HAP-1 (cell line): Measurements from ENCODE around the gene MUC15.
A peak's percentile ranks its signal among the peaks of the same experiment; 100 is the strongest.

ENCODE experiments used
- DNase-seq, 2 experiments: peaks; one replicate each; pipeline ENCODE4 v3.0.0-alpha.2; 2016 to 2020; ENCODE audit warnings: low spot score in 2 of 2
- H3K27me3 ChIP-seq: fragments of 250-450 bp; sonication (Bioruptor Pico); 2 replicates; pipeline ENCODE4 v1.5.1; 2020; ENCODE audit warnings: low read depth, mild to moderate bottlenecking, moderate library complexity
- H3K36me3 ChIP-seq: fragments of 250-450 bp; sonication (Bioruptor Pico); replicated peaks from 2 replicates; pipeline ENCODE4 v1.5.1; 2020; ENCODE audit warnings: mild to moderate bottlenecking
- H3K4me1 ChIP-seq: fragments of 250-450 bp; sonication (Bioruptor Pico); 2 replicates; pipeline ENCODE4 v1.5.1; 2020; ENCODE audit warnings: mild to moderate bottlenecking
- H3K4me3 ChIP-seq: fragments of 250-450 bp; sonication (Bioruptor Pico); 2 replicates; pipeline ENCODE4 v1.5.1; 2020; ENCODE audit warnings: mild to moderate bottlenecking, moderate library complexity
- H3K9me3 ChIP-seq: fragments of 250-450 bp; sonication (Bioruptor Pico); 2 replicates; pipeline ENCODE4 v1.5.1; 2020; ENCODE audit warnings: mild to moderate bottlenecking, moderate library complexity
- in situ Hi-C: fragments of 300-500 bp; cut with MboI; formaldehyde crosslinking; loops from 3 replicates; pipeline ENCODE4 v1.14.3; 2020; ENCODE audit warnings: low sequenced_read_pairs, inconsistent platforms, mixed read lengths

MUC15 gene

DNA sequence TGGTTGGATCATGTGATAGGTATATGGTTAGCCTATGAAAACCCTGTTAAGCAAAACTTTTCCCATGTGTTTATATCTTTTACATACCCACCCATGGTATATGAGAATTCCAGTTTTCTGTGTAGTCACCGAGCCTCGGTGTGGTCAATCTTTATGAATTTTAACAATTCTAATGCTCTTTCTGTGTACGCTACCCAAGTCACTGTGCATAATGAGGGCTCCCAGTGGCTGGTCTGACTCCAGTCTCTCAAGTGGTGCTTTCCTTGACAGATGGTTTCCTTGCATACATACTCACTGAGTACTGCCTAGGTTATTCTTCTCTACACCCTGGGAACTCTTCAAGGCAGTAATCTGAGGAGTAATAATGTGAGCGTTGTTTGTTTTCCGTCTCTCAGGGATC lies 17.6 kb downstream of the MUC15 start:
- H3K36me3 ChIP-seq = no peaks in the 10 kb centered on the region
- no peak for DNase-seq
- no peaks in the 10 kb centered on the region for H3K4me1 ChIP-seq
- no peaks in the 10 kb centered on the region for H3K9me3 ChIP-seq
- H3K27me3 ChIP-seq = peaks cover 10% of the 10 kb centered on the region
- in situ Hi-C loops = no loop called here
- H3K4me3 ChIP-seq = no peak overlapping the region

DNA sequence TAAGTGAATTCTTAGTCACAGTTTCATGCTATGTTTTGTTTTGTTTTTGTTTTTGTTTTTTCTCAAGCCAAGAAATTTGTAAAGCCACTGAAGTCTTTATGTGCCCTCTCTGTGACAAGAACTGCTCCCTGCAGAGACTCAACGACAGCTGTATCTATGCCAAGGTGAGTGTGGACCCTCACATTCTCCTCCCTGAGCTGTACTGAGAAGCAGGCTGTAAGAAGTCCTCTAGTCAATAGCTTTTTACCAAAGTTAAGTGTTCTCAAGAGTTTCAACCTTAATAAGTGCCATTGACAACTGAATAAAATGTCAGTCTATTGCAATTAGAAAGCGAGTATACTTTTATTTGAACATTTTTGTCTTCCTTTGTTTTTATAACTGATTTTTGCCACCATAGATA lies 18.9 kb downstream of the MUC15 start:
- H3K27me3 ChIP-seq = peaks cover 10% of the 10 kb centered on the region

DNA sequence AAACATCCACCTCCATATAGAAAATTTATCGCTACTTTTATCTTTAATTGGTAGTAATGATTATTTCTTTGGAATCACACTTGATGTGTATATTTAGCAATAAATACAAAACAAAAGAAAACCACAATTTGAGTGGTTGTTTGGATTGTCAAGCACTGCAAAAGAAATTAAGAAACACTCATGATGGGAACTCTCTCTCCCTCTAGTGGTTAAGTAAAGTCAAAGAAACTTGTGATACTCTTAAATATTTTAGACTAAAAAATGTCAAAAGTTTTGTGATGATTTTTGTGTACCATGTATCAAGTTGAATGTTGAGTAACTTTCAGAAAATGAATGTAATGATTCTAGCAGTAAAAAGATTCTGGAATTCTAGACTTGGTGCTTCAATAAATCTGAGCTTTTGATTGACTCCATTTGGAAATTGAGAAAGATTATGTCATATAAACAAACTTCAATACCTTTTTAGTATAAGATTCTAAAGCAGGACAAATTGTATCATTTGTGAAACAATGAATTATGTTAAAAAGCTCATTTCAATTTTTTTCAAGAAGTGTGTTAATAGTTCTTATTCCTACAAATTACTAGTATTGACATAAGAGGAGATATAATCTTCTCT lies 20.8 kb downstream of the MUC15 start:
- no peak overlapping the region for H3K4me3 ChIP-seq
- in situ Hi-C loops = no loop called here
- H3K4me1 ChIP-seq = no peaks in the 10 kb centered on the region
- peaks cover 10% of the 10 kb centered on the region for H3K27me3 ChIP-seq
- no peaks in the 10 kb centered on the region for H3K36me3 ChIP-seq
- no peaks in the 10 kb centered on the region for H3K9me3 ChIP-seq
- no peak for DNase-seq

More for the DNA sequence above, 18.9 kb downstream of the MUC15 start:
- Histone ChIP-seq H3K9me3 (no peaks in the 10 kb centered on the region), H3K36me3 (no peaks in the 10 kb centered on the region), H3K4me3 (no peak overlapping the region), H3K4me1 (no peaks in the 10 kb centered on the region)
- in situ Hi-C loops = no loop called here
- no peak for DNase-seq

DNA sequence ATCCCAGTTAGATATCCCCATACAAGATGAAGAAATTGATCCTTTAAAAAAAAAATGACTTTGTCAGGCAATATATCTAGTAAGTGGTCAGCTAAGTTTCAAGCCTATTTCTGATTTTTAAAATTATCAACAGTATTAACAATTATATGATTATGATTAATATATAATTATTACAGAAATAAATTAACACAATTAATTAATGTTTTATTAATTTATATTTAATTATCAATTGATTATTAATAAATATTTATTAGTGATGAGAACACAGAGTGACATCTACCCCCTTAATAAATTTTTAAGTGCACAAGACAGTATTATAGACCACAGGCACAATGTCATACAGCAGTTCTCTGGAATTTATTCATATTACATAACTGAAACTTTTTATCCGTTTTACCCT lies 22.0 kb downstream of the MUC15 start:
- no peak overlapping the region for H3K4me3 ChIP-seq
- H3K27me3 ChIP-seq = peaks cover 3% of the 10 kb centered on the region; the same call in 1 of the 2 replicates
- DNase-seq = no peak
- no peaks in the 10 kb centered on the region for H3K9me3 ChIP-seq
- in situ Hi-C loops = no loop called here
- no peaks in the 10 kb centered on the region for H3K36me3 ChIP-seq
- H3K4me1 ChIP-seq = no peaks in the 10 kb centered on the region

DNA sequence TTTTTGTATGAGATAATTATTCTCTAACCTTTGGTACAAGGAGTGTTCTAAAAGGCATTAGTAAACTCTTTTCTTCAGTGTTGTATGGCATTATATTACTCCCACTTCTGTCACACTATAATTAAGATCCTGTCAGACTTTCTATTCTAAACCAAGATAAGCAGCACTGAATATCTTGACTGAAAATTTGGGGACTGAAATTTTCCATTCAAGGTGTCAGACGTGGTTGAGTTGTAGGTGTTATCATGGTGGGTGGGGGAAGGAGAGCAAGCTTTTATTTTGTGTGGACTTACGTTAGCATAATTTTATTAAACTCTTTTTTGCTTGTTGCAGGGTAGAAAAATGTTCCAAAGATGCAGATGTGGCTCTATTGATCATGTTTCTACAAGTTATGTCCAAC lies 22.9 kb downstream of the MUC15 start:
- Histone ChIP-seq H3K4me1 (no peaks in the 10 kb centered on the region), H3K4me3 (no peak overlapping the region), H3K27me3 (peaks cover 3% of the 10 kb centered on the region; the same call in 1 of the 2 replicates), H3K9me3 (no peaks in the 10 kb centered on the region), H3K36me3 (no peaks in the 10 kb centered on the region)
- in situ Hi-C loops = no loop called here
- no peak for DNase-seq

DNA sequence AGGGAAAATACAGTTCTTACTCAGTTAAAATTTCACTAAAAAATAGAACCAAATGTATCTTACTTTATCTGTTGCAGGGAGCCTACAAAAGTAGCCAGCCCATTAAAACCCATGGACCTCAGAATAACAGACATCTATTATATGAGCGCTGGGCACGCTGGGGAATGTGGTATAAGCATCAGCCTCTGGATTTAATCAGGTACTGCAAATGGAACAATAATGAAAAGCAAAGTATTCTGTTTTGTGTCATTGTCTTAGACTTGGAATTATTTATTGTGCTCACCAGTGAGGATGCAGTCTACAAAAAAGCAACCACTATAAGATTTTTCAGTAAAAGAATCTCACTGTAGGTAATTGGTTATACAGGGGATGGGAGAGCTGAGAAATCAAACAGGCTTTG lies 30.2 kb downstream of the MUC15 start:
- Histone ChIP-seq H3K9me3 (no peaks in the 10 kb centered on the region), H3K27me3 (no peaks in the 10 kb centered on the region), H3K4me1 (no peaks in the 10 kb centered on the region), H3K36me3 (no peaks in the 10 kb centered on the region), H3K4me3 (no peak overlapping the region)
- in situ Hi-C loops = no loop called here
- no peak for DNase-seq

DNA sequence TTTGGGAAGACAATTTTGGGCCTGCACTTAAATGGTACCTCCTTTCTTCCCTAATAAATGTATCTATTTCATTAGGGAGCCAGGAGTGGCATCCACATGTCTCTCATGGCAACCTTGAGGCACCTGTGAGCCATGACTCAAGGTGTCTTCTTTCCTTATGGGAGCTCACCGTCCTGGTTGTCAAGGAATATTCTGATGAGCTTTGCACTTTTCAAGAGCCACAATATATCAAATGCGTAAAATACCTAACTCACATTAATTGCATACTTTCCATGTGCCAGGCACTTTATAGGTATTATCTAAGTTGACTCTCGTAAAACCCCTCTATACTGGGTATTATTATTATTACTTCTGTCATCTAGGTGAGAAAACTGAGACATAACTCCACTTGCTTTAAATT lies 32.5 kb downstream of the MUC15 start:
- Histone ChIP-seq H3K4me3 (no peak overlapping the region), H3K4me1 (no peaks in the 10 kb centered on the region), H3K36me3 (no peaks in the 10 kb centered on the region), H3K27me3 (no peaks in the 10 kb centered on the region), H3K9me3 (no peaks in the 10 kb centered on the region)
- no peak for DNase-seq
- in situ Hi-C loops = no loop called here

DNA sequence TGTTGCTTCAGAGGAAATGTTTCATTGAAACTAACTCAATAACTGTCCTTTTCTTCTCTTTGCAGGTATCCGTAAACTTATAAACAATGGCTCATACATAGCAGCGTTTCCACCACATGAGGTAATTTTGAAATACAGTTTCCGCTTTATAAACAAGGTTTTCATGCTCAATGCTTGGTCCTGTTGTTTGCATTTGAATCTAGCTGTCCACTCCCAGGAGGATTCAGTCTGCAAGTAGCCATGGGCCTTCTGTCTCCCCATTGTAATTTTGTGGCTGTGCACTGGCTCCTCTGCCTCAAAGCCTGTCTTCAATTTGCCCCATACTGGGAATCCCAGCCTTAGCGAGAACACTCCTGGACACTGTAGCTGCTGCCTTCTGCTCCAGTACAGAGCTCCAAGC lies 34.7 kb downstream of the MUC15 start:
- no peaks in the 10 kb centered on the region for H3K9me3 ChIP-seq
- no peak for DNase-seq
- peaks cover 4% of the 10 kb centered on the region; the same call in 1 of the 2 replicates for H3K27me3 ChIP-seq
- in situ Hi-C loops = no loop called here
- no peak overlapping the region for H3K4me3 ChIP-seq
- H3K36me3 ChIP-seq = no peaks in the 10 kb centered on the region
- H3K4me1 ChIP-seq = no peaks in the 10 kb centered on the region

DNA sequence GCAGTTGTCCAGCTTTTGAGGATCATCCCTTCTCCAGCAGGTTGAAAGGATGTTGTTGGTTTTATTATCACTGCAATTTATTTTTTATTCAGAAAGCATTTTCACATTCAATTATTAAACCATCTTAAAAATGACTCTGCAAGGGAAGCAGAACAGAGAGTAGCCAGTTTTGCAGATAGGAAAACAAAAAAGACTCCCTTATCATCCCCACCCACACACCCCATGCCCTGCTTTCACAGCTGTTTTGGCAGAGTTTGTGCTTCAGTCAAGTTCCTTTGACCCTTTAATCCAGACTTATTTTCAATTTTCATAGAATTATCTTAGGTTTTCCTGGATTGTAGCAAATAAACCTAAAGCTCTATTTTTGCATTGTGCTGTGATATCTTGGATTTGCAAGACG lies 44.4 kb downstream of the MUC15 start:
- in situ Hi-C loops = no loop called here
- Histone ChIP-seq H3K9me3 (no peaks in the 10 kb centered on the region), H3K4me3 (no peak overlapping the region), H3K27me3 (no peaks in the 10 kb centered on the region), H3K36me3 (no peaks in the 10 kb centered on the region), H3K4me1 (peaks cover 12% of the 10 kb centered on the region)
- DNase-seq = no peak

DNA sequence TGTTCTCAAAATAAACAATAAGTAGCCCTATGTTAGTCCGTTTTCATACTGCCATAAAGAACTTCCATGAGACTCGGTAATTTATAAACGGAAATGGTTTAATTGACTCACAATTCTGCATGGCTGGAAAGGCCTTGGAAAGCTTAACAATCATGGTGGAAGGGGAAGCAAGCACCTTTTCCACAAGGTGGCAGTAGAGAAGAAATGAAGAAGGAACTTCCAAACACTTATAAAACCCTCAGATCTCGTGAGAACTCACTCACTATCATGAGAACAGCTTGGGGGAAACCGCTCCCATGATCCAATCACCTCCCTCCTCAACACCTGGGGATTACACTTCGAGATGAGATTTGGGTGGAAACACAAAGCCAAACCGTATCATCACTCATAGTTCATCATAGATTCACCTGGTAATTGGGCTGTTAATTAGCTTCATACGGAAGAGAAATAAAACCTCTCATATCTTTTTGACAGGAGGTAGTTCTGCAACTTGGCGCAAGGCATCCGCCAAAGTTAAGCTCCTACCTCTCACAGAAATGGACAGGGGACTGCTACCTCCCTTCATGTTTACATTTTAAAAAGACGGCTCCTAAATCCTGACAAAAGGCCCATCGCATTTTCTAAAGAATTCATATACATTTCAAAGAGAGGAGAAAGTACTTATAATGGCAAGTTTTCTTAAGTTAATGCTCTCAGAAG lies 49.0 kb downstream of the MUC15 start:
- Histone ChIP-seq H3K9me3 (no peaks in the 10 kb centered on the region), H3K27me3 (0 out of 2 replicates have a peak, but pooled peaks cover 2% of the 10 kb centered on the region), H3K36me3 (no peaks in the 10 kb centered on the region), H3K4me3 (peak overlapping the region; percentile 14), H3K4me1 (peaks cover 14% of the 10 kb centered on the region)
- in situ Hi-C loops = no loop called here
- peak; percentile 55 to 89 for DNase-seq

DNA sequence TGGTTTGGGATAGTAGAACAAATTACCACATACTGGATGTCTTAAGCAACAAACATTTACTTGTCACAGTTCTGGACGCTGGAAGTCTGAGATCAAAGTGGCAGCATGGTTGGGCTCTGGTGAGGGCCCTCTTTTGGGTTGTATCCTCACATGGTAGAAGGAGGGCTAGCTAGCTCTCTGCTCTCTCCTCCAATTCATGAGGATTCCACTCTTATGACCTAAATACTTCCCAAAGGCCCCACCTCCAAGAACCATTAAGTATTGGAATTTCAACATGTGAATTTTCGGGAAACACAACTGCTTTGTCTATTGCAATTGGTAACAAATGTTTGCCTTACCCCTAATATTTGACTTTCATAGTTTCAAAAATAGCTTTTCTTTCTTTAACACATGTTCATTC lies 52.6 kb downstream of the MUC15 start:
- peaks cover 6% of the 10 kb centered on the region; the same call in 1 of the 2 replicates for H3K27me3 ChIP-seq
- no peak overlapping the region for H3K4me3 ChIP-seq
- no peaks in the 10 kb centered on the region for H3K36me3 ChIP-seq
- peaks cover 22% of the 10 kb centered on the region for H3K4me1 ChIP-seq
- in situ Hi-C loops = no loop called here
- no peaks in the 10 kb centered on the region for H3K9me3 ChIP-seq
- no peak for DNase-seq

DNA sequence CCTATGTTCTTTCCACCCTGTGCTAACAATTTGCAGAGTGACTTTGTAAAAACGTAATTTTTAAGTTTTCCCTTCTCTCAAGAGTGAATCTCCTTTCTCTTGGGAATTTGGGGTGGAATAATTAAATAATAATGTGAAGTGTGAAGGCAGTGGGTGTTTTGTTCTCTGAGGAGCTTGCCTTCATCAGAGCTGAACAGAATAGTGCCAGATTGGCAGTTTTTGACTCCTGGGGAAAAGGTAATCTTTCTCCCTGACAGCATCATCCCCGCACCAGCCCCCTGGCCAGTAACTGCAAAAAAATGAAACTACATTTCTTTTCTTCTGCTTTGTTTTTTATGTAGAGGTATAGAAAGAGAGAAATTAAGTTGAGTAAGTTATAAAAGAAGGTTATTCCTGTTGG lies 59.9 kb downstream of the MUC15 start:
- H3K4me1 ChIP-seq = peaks cover 8% of the 10 kb centered on the region; the same call in 1 of the 2 replicates
- H3K9me3 ChIP-seq = no peaks in the 10 kb centered on the region
- in situ Hi-C loops = no loop called here
- H3K4me3 ChIP-seq = no peak overlapping the region
- H3K36me3 ChIP-seq = no peaks in the 10 kb centered on the region
- no peak for DNase-seq
- H3K27me3 ChIP-seq = peaks cover 6% of the 10 kb centered on the region; the same call in 1 of the 2 replicates

DNA sequence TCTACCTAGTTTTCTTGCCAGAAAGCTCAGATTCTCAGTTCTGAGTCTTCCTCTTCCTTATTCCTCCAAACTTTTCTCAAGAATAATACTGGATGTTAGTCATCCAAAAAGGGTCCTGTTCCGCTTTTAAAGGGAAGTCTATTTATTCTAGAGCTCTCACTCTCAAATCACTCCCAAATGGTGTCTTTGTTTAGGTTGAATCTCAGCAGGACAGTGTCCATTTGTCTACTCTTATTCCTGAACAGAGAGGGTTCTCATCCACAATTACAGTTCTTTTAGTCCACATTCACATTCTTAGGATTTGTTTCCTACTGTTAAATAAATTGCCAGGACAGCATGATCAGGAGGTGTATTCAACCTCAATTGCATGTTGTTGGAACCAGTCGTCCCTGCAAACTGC lies 61.3 kb downstream of the MUC15 start:
- H3K4me3 ChIP-seq = no peak overlapping the region

DNA sequence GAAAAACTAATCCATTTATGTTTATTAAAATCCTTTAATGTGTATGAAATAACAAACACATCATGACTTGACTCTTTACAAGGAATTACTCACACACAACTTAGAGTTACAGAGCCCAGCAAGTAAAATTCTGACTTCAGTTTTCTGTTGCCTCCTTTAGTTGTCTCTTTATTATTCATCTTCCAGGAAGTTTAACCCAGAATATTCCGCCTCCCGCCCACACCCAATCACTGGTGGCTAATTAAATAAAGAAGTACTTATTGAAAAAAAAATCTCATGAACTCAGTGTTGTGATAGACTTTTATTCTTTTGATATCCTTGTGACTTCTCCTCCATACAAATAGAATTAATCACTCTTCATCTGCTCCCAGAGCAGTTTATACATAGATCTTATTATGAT lies 61.9 kb downstream of the MUC15 start:
- H3K36me3 ChIP-seq = no peaks in the 10 kb centered on the region
- DNase-seq = no peak
- H3K4me1 ChIP-seq = no peaks in the 10 kb centered on the region
- in situ Hi-C loops = no loop called here
- no peaks in the 10 kb centered on the region for H3K9me3 ChIP-seq
- H3K4me3 ChIP-seq = no peak overlapping the region
- H3K27me3 ChIP-seq = peaks cover 6% of the 10 kb centered on the region; the same call in 1 of the 2 replicates

More for the DNA sequence above, 61.3 kb downstream of the MUC15 start:
- no peak for DNase-seq
- peaks cover 6% of the 10 kb centered on the region; the same call in 1 of the 2 replicates for H3K27me3 ChIP-seq
- H3K4me1 ChIP-seq = 0 out of 2 replicates have a peak, but pooled peaks cover 2% of the 10 kb centered on the region
- H3K9me3 ChIP-seq = no peaks in the 10 kb centered on the region
- no peaks in the 10 kb centered on the region for H3K36me3 ChIP-seq
- in situ Hi-C loops = no loop called here
